GM18868 (cell line): ENCODE data around the gene UQCRC2.
"Not testable (repeated sequence)": the region's sequence is repeated elsewhere in the genome, so short reads cannot be mapped to it uniquely, and the experiment has no call there.

Experiments used
- ATAC-seq: cut with Tn5 transposase; IDR thresholded peaks from one replicate; pipeline ENCODE4 v1.9.1; 2021; ENCODE audit warnings: mild to moderate bottlenecking, moderate library complexity; ENCODE audit not compliant: unreplicated experiment

The UQCRC2 gene

DNA sequence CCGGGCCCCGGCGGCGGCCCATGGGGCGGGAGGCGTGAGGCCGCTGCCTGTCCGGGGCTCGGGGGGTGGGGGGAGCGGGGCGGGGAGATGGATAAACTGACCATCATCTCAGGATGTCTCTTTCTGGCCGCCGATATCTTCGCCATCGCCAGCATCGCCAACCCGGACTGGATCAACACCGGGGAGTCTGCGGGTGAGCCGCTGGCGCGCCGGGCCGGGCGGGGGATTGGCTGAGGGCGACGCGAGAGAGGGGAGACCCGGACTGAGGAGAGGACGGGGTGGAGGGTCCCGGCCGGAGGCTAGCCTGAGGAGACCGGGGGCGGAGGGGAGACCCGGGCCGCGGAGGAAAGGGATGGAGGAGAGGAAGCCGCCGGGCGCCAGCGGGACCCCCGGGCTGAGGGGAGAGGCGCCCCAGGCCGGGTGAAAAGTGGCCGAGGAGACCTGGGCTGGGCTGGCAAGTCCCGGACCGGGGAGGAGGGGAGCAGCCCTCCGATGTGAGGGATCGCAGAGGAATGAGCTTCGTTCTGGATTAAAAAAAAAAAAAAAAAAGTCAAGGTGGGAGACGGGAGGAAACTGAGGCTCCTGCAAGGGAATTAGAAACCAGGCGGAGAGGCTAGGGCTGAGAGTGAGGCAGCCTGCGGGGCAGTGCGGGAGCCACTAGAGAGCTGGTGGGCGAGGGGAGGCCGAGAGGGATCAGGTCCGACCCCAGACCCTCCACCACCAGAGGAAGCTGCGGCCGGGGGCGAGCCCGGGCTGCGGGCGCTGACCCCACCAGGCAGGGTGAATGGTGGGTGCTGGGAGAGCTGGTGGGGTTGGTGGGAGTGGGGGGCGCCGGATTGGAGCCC, 55.3 kb downstream of the UQCRC2 start:
- peak; percentile 26 for ATAC-seq

DNA sequence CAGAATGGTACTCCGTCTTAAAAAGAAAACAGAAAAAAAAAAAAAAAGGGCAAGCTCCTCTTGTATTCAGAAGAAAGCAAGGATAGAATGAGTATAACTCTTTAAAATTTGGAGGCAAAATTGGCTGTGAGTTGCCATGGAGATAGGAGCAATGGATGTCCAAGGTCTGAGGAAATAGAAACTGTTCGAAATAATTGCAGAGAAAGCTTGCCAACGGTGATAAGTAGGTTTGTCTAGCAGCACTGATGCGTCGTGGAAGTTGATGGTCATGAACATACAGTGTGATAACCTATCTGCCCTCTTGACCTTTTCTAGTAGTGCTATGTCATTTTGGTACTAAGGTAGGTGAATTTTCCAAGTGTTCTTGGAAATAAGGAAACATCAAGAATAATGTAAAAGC, 57.7 kb downstream of the UQCRC2 start:
- no peak for ATAC-seq

DNA sequence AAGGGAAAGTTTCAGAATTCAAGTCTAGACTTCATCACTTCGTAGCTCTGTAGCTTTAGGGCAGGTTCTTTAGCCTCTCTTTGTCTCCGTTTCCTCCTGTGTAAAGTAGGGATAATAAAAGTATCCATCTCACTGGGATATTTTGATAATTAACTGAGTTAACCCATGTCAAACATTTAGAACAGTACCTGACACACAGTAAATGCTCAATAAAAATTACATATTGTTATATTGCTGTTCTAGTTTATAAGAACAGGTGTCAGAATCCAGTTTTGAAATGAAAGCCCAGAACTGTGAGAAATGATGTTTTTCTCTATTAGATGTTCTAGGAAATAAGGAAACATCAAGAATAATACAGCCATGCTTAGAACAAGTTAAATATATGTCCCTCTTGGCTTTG, 59.1 kb downstream of the UQCRC2 start:
- no peak for ATAC-seq

DNA sequence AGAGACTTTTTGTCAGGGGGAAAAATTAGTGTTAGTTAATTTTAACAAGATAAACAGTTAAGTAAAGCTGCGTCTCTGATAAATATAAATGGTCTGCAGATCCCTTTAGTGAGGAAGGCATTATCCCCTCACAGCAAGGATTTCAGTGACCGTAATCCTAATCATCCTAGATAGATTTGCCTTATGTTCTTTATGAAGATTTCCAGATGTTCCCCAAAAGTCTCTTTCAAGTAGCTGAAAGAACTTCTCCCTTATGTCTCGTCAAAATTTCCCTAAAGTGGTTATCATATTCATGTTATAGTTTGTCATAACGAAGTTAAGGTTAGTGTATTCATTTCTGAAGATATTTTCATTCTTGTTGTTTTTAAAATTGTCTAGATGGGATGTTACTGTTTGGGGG, 60.3 kb downstream of the UQCRC2 start:
- no peak for ATAC-seq

DNA sequence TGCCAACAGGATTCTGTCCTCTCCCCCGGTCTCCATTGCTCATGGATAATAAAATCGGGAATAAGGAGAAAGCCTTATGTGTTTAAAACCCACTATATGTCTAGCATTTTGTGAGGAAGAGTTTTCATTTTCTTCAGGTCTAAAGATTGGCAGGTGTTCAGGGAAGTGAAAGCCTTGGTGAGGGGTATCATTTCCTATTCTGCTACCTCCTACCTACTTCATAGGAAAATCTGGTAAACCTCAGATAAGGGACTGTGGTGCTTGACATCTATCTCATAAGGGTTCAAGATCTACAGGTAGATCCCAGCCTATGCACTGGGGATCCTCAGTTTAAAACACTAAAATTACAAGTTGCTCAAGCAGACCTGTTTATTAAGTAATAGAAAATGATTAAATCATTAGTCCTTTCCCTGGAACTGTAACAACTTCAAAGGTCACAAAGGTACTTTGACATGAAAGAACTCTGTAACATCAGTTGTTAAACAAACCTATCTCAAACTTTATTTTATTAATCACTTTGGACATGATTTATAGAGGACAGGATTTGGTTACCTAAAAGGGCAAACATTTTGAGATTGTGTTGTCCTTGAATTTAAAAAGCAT, 61.2 kb downstream of the UQCRC2 start:
- peak; percentile 45 for ATAC-seq

DNA sequence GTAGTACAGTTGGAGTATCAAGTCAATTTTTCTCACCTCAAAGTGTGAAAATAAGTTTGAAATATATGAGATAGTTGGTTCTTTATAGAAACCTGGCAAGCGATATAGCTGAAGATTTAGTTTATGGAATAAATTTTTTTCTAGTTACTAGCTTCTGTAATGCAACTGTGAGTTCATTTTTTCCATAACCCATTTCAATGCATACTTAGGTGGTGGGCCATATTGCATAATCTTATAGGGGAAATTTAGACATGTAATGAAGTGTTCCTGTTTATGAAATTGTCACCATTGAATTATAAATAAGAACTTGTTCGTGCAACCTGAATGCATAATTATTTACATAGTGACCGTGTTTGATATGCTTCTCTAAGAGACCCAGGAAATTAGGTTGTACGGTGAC, 63.8 kb downstream of the UQCRC2 start:
- no peak for ATAC-seq

DNA sequence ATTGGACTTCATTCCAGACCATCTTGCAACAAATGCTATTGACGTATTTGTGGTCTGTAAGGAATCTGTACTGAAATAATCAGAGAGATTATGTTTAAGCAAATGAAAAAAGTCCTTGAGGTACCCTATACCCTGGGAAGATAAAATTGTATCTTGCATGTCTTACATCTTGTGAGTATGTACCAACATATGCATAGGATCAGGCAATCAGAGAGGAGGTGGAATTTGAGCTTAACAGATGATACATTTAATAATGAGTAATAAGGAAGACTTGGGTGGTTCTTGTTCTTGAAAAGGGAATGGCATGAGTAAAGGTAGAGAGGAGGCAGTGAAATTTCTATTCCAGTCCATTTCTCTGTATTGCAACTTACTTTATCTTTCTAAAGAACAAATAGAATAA, 65.4 kb downstream of the UQCRC2 start:
- no peak for ATAC-seq

DNA sequence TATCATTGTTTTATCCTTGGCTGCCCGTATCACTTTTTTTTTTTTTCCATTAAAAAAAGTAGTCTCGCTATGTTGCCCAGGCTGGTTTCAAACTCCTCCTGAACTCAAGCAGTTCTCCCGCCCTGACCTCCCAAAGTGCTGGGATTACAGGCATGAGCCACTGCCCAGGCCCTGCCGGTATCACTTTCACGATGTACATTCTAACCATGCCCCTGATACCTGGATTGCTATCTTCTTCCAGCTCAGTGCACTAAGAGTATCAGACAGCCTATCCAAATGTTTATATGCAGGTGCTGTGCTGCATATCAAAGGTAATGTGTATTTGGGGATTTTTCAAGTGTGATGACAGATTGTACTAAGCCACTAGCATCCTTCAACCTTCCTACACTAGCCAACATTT, 69.0 kb downstream of the UQCRC2 start:
- no peak for ATAC-seq

DNA sequence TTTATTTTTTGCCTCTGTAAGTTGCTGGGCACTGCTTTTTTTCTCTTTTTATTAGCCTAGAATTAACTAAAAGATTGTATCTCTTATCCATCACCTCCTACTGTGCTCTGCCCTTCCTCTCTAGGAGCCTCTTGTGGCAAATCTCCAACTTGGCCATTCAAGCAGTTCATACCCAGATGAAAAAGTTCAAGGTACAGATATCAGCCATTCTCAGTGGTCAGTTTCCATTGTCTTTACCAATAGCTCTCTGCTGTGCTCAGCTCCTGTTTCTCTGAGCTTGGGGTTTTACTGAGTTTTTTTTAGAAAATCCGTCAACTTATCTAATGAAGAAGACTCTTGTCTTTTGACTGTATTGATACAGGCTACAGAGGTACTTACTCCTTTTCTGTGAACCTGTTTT, 70.3 kb downstream of the UQCRC2 start:
- ATAC-seq: peak; percentile 40

DNA sequence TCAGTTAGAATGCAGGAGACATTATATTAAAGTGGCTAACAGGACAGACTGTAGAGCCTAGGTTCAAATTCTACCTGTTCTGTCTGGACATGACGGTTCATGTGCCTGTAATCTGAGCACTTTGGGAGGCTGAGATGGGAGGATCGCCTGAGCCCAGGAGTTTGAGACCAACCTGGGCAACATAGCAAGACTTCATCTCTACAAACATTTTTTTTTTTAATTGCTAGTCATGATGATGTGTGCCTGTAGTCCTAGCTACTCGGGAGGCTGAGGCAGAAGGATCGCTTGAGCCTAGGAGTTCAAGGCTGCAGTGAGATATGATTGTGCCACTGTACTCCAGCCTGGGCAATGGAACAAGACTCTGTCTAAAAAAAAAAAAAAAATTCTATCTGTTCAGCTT, 71.6 kb downstream of the UQCRC2 start:
- ATAC-seq: not testable (repeated sequence)

DNA sequence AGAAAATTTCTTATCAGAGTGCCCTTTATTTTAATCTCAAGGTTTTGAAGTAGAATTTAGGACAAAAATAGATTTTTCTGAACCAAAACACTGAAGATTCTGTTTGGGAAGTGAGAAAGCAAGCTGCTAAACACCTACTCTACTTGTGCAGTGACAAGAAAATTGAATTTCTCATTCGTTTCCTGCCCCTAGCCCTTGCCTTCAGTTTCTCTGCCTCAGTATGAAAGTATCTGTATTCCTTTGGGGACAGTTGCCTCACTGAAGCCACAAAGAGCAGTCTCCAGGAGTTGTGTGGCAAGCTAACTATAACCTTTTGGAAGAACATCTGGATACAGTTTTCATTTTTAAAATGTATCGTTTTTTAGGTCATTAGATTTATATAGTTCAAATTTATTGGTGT, 74.5 kb downstream of the UQCRC2 start:
- ATAC-seq: no peak

DNA sequence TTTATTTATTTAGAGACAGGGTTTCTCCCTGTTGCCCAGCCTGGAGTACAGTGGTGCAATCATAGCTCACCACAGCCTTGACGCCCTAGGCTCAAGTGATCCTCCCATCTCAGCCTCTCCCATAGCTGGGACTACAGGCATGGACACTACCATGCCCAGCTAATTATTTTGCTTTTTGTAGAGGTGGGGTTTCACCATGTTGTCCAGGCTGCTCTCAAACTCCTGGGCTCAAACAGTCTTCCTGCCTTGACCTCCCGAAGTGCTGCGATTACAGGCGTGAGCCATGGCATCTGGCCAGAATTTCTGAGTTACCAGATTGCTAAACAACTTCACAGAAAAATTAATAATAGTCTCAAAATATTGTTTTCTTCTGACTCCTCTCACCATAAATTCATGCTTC, 76.5 kb downstream of the UQCRC2 start:
- no peak for ATAC-seq

DNA sequence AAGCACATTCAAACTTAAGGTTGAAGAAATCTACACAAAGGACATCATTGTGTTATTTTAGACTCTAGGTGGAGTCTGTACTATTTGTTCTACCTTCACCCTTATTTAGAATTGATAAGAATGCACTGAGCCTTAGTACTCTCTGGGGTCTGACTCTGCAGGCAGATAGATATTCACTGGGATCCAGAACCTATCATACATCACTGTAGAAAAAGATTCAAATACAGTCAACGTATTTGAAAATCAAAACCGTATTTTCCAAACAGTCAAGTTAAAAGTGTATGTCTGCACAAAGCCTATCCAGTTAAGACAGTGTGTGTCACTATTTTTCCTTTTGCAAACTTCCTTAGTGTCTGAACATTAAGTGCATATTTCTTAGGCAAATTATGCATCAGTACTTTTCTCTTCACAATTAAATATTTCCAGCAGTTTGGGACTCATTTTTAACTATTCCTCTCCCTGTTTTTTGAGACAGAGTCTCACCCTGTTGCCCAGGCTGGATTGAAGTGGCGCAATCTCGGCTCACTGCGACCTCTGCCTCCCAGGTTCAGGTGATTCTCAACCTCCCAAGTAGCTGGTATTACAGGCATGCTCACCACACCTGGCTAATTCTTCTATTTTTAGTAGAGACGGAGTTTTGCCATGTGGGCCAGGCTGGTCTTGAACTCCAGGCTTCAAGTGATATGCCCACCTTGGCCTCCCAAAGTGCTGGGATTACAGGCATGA, 77.1 kb downstream of the UQCRC2 start:
- no peak for ATAC-seq

DNA sequence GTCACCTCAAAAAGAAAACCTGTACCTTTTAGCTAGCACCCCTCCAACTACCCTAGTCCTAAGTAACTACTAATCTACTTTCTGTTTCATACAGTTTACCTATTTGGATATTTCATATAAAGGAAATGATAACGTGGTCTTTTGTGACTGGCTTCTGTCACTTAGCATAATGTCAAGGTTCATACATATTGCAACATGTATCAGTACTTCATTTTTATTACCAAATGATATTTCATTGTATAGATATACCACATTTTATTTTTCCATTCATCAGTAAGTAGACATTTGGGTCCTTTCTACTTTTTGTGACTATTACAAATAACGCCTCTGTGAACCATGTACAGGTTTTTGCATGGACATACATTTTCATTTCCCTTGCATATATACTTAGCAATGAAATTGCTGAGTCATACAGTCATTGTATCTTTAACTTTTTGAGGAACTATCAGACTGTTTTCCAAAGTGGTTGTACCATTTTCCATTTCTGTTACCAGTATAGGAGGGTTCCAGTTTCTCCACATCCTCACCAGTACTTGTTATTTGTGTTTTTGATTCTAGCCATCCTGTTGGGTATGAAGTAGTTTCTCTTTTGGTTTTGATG, 78.4 kb downstream of the UQCRC2 start:
- no peak for ATAC-seq
